Activated CD8-positive, alpha-beta memory T cell treated with anti-CD3 and anti-CD28 coated beads, Interleukin-2, amount 10 ng/mL, durations not matched to agents 7 days and 5 days (primary cell): ENCODE results near the gene SBF2. TPM values are rescaled to one million over a fixed set of nuclear protein-coding genes. Genes with fewer than 3 reads are reported as not detected.

ENCODE experiments used
- ATAC-seq: fragments of 150-1000 bp; cut with Tn5 transposase; one replicate; pipeline ENCODE4 v1.10.0; 2021; ENCODE audit warnings: moderate library complexity
- CTCF ChIA-PET: fragments of 350-600 bp; sonication (Branson Sonifier 250); formaldehyde crosslinking; loops from one replicate; lab custom pipeline; 2021; ENCODE audit warnings: antibody characterized with exemption; lab: Charles Lee
- DNase-seq: peaks from one replicate; pipeline ENCODE4 v3.0.0-alpha.2; 2020
- H3K27ac Mint-ChIP-seq: one replicate; pipeline ENCODE4 v1.8.0; 2021; ENCODE audit warnings: mild to moderate bottlenecking, mixed read lengths
- H3K27me3 Mint-ChIP-seq: one replicate; pipeline ENCODE4 v1.8.0; 2021; ENCODE audit warnings: mixed read lengths
- H3K36me3 Mint-ChIP-seq: one replicate; pipeline ENCODE4 v1.8.0; 2021; ENCODE audit warnings: mild to moderate bottlenecking, mixed read lengths
- H3K4me1 Mint-ChIP-seq: one replicate; pipeline ENCODE4 v1.8.0; 2021; ENCODE audit warnings: mixed read lengths
- H3K4me3 Mint-ChIP-seq: one replicate; pipeline ENCODE4 v1.8.0; 2021; ENCODE audit warnings: mild to moderate bottlenecking, moderate library complexity, mixed read lengths
- H3K9me3 Mint-ChIP-seq: one replicate; pipeline ENCODE4 v1.8.0; 2022; ENCODE audit warnings: low read depth, mixed read lengths
- total RNA-seq, 2 experiments: library from RNA; stranded (reverse); gene quantifications; one replicate each; pipeline ENCODE4 v1.2.3, GENCODE V29; 2021

Gene SBF2
- total RNA-seq, 2 experiments from 2014 or later, result 4.6 to 8.3 TPM

GRCh38 chr11:9806946-9807687 lies 486.9 kb downstream of the SBF2 start:
- no peak for ATAC-seq
- Mint-ChIP-seq H3K9me3 (no peaks in the 10 kb centered on the region), H3K4me1 (no peaks in the 10 kb centered on the region), H3K36me3 (no peaks in the 10 kb centered on the region), H3K4me3 (no peak overlapping the region), H3K27ac (no peak overlapping the region), H3K27me3 (no peaks in the 10 kb centered on the region)
- CTCF ChIA-PET, result no interaction called here
- DNase-seq, result no peak

GRCh38 chr11:9804419-9804902 lies 489.6 kb downstream of the SBF2 start:
- DNase-seq, result no peak
- H3K27ac Mint-ChIP-seq, result no peak overlapping the region
- CTCF ChIA-PET, result no interaction called here
- H3K4me3 Mint-ChIP-seq, result no peak overlapping the region
- no peaks in the 10 kb centered on the region for H3K4me1 Mint-ChIP-seq
- ATAC-seq, result no peak
- no peaks in the 10 kb centered on the region for H3K27me3 Mint-ChIP-seq
- H3K36me3 Mint-ChIP-seq, result no peaks in the 10 kb centered on the region
- no peaks in the 10 kb centered on the region for H3K9me3 Mint-ChIP-seq

- no peak overlapping the region for H3K27ac Mint-ChIP-seq
- H3K4me3 Mint-ChIP-seq, result no peak overlapping the region
- DNase-seq, result no peak
- peaks cover 2% of the 10 kb centered on the region for H3K4me1 Mint-ChIP-seq
- CTCF ChIA-PET, result no interaction called here
- ATAC-seq, result no peak
- no peaks in the 10 kb centered on the region for H3K9me3 Mint-ChIP-seq
- H3K36me3 Mint-ChIP-seq, result no peaks in the 10 kb centered on the region
- H3K27me3 Mint-ChIP-seq, result no peaks in the 10 kb centered on the region
These were observed 490.2 kb downstream of the SBF2 start for GRCh38 chr11:9803685-9804418.

GRCh38 chr11:9802291-9802861 lies 491.6 kb downstream of the SBF2 start:
- Mint-ChIP-seq H3K27ac (no peak overlapping the region), H3K4me3 (no peak overlapping the region), H3K9me3 (no peaks in the 10 kb centered on the region), H3K4me1 (peaks cover 2% of the 10 kb centered on the region), H3K27me3 (no peaks in the 10 kb centered on the region), H3K36me3 (no peaks in the 10 kb centered on the region)
- CTCF ChIA-PET, result interaction anchor here (0.7 to 1.3 kb wide), 2 partner anchors 17 to 43 kb away, joined by 3 to 4 read pairs; no protein-coding TSS in a partner anchor
- ATAC-seq (no peak), DNase-seq (no peak)

- Mint-ChIP-seq H3K27me3 (no peaks in the 10 kb centered on the region), H3K9me3 (no peaks in the 10 kb centered on the region), H3K4me3 (no peak overlapping the region), H3K4me1 (peaks cover 2% of the 10 kb centered on the region), H3K36me3 (no peaks in the 10 kb centered on the region), H3K27ac (no peak overlapping the region)
- no peak for DNase-seq
- CTCF ChIA-PET, result no interaction called here
- no peak for ATAC-seq
These were observed 494.1 kb downstream of the SBF2 start for GRCh38 chr11:9799886-9800285.

GRCh38 chr11:9797300-9797699 lies 496.7 kb downstream of the SBF2 start:
- CTCF ChIA-PET, result interaction anchor here (1.3 kb wide), 1 partner anchor 17 kb away, joined by 3 read pairs; no protein-coding TSS in a partner anchor
- Mint-ChIP-seq H3K9me3 (no peaks in the 10 kb centered on the region), H3K4me1 (peaks cover 2% of the 10 kb centered on the region), H3K4me3 (no peak overlapping the region), H3K27ac (no peak overlapping the region), H3K36me3 (no peaks in the 10 kb centered on the region), H3K27me3 (no peaks in the 10 kb centered on the region)
- no peak for DNase-seq
- no peak for ATAC-seq

- Mint-ChIP-seq H3K4me1 (peaks cover 2% of the 10 kb centered on the region), H3K9me3 (no peaks in the 10 kb centered on the region), H3K4me3 (no peak overlapping the region), H3K27ac (no peak overlapping the region), H3K27me3 (no peaks in the 10 kb centered on the region), H3K36me3 (no peaks in the 10 kb centered on the region)
- CTCF ChIA-PET, result interaction anchor here (1.3 kb wide), 1 partner anchor 17 kb away, joined by 3 read pairs; no protein-coding TSS in a partner anchor
- ATAC-seq, result no peak
- no peak for DNase-seq
These were observed 497.2 kb downstream of the SBF2 start for GRCh38 chr11:9796854-9797253.

GRCh38 chr11:9796266-9796665 lies 497.8 kb downstream of the SBF2 start:
- Mint-ChIP-seq H3K4me3 (no peak overlapping the region), H3K27me3 (no peaks in the 10 kb centered on the region), H3K4me1 (peaks cover 6% of the 10 kb centered on the region), H3K9me3 (no peaks in the 10 kb centered on the region), H3K27ac (no peak overlapping the region), H3K36me3 (no peaks in the 10 kb centered on the region)
- DNase-seq (no peak), ATAC-seq (no peak)
- CTCF ChIA-PET, result no interaction called here

- no peak overlapping the region for H3K4me3 Mint-ChIP-seq
- CTCF ChIA-PET, result no interaction called here
- no peak overlapping the region for H3K27ac Mint-ChIP-seq
- DNase-seq (no peak), ATAC-seq (no peak)
- no peaks in the 10 kb centered on the region for H3K9me3 Mint-ChIP-seq
- no peaks in the 10 kb centered on the region for H3K36me3 Mint-ChIP-seq
- H3K4me1 Mint-ChIP-seq, result peaks cover 9% of the 10 kb centered on the region
- H3K27me3 Mint-ChIP-seq, result no peaks in the 10 kb centered on the region
These were observed 503.3 kb downstream of the SBF2 start for GRCh38 chr11:9790703-9791102.

GRCh38 chr11:9789910-9790309 lies 504.1 kb downstream of the SBF2 start:
- H3K9me3 Mint-ChIP-seq, result no peaks in the 10 kb centered on the region
- H3K4me1 Mint-ChIP-seq, result peaks cover 9% of the 10 kb centered on the region
- DNase-seq (no peak), ATAC-seq (no peak)
- H3K4me3 Mint-ChIP-seq, result no peak overlapping the region
- H3K27me3 Mint-ChIP-seq, result no peaks in the 10 kb centered on the region
- no peaks in the 10 kb centered on the region for H3K36me3 Mint-ChIP-seq
- CTCF ChIA-PET, result no interaction called here
- no peak overlapping the region for H3K27ac Mint-ChIP-seq

- no peak overlapping the region for H3K4me3 Mint-ChIP-seq
- DNase-seq, result no peak
- ATAC-seq, result no peak
- CTCF ChIA-PET, result no interaction called here
- H3K4me1 Mint-ChIP-seq, result peaks cover 9% of the 10 kb centered on the region
- H3K27me3 Mint-ChIP-seq, result no peaks in the 10 kb centered on the region
- no peaks in the 10 kb centered on the region for H3K9me3 Mint-ChIP-seq
- H3K27ac Mint-ChIP-seq, result no peak overlapping the region
- no peaks in the 10 kb centered on the region for H3K36me3 Mint-ChIP-seq
These were observed 506.0 kb downstream of the SBF2 start for GRCh38 chr11:9787981-9788521.

GRCh38 chr11:9787260-9787659 lies 506.8 kb downstream of the SBF2 start:
- CTCF ChIA-PET, result no interaction called here
- H3K4me3 Mint-ChIP-seq, result no peak overlapping the region
- peaks cover 9% of the 10 kb centered on the region for H3K4me1 Mint-ChIP-seq
- ATAC-seq (no peak), DNase-seq (no peak)
- no peaks in the 10 kb centered on the region for H3K36me3 Mint-ChIP-seq
- no peaks in the 10 kb centered on the region for H3K9me3 Mint-ChIP-seq
- no peaks in the 10 kb centered on the region for H3K27me3 Mint-ChIP-seq
- no peak overlapping the region for H3K27ac Mint-ChIP-seq

GRCh38 chr11:9784602-9785315 lies 509.3 kb downstream of the SBF2 start:
- Mint-ChIP-seq H3K4me1 (peaks cover 5% of the 10 kb centered on the region), H3K9me3 (no peaks in the 10 kb centered on the region)
- CTCF ChIA-PET, result interaction anchor here (1.2 kb wide), 1 partner anchor 17 kb away, joined by 4 read pairs; no protein-coding TSS in a partner anchor

More at GRCh38 chr11:9784602-9785315, 509.3 kb downstream of the SBF2 start:
- Mint-ChIP-seq H3K27me3 (no peaks in the 10 kb centered on the region), H3K4me3 (no peak overlapping the region), H3K36me3 (peaks cover 2% of the 10 kb centered on the region), H3K27ac (no peak overlapping the region)
- ATAC-seq, result no peak
- no peak for DNase-seq
